HepG2 (cell line): ENCODE results near the gene BAZ1A. TPM values are rescaled to one million over a fixed set of nuclear protein-coding genes. Genes with fewer than 3 reads are reported as not detected.
A peak's percentile ranks its signal among the peaks of the same experiment; 100 is the strongest.

Experiments used
- ATAC-seq: fragments of 200-7000 bp; cut with Tn5 transposase; 3 replicates; pipeline ENCODE4 v1.9.1; 2020; ENCODE audit warnings: mild to moderate bottlenecking, moderate library complexity
- BruUV-seq: library from RNA; stranded (reverse); fragments of 400-500 nt; replicated peaks from 2 replicates; lab custom pipeline; 2021; lab: Mats Ljungman, UMichigan
- CTCF ChIA-PET: fragments of 300-600 bp; formaldehyde crosslinking; extraction: SDS; loops from one replicate; lab custom pipeline; 2021; ENCODE audit warnings: low total read pairs, inconsistent platforms, low intra/inter-chr PET ratio; lab: Yijun Ruan, JAX
- POLR2A ChIA-PET: fragments of 350-600 bp; sonication (Branson Sonifier 250); formaldehyde crosslinking; loops from one replicate; lab custom pipeline; 2020; ENCODE audit warnings: antibody characterized with exemption, inconsistent platforms; lab: Yijun Ruan, JAX
- DNase-seq: peaks from one replicate; pipeline ENCODE4 v3.0.0-alpha.2; 2015; ENCODE audit warnings: low spot score
- FAIRE-seq: peaks from 3 replicates; lab custom pipeline; 2011; peaks lifted over from hg19 to GRCh38; lab: Jason Lieb, UNC
- H2AFZ ChIP-seq: one replicate; pipeline ENCODE4 v1.6.1; 2011; ENCODE audit warnings: low read length, inconsistent platforms
- H3K27ac ChIP-seq: fragments of 300-600 bp; 3 replicates; pipeline ENCODE4 v1.8.0; 2011; ENCODE audit warnings: mixed run types, mild to moderate bottlenecking, mixed read lengths, low read length, inconsistent platforms; ENCODE audit not compliant: insufficient read depth; ENCODE audit errors: extremely low read length
- H3K27me3 ChIP-seq, 2 experiments: fragments of 200-600 bp in 1 of 2; 2 replicates in 1 of 2; 3 replicates in 1 of 2; pipeline versions ENCODE4 v1.6.0 to v1.8.0; 2011; ENCODE audit warnings: low read length in 2 of 2, mild to moderate bottlenecking in 2 of 2, moderate library complexity in 2 of 2, inconsistent platforms in 1 of 2; ENCODE audit not compliant: insufficient read depth in 2 of 2, control insufficient read depth in 1 of 2
- H3K36me3 ChIP-seq, 2 experiments: fragments of 200-600 bp in 1 of 2; replicated peaks in 1 of 2; 2 replicates in 1 of 2; 3 replicates in 1 of 2; pipeline versions ENCODE4 v1.5.1 to v1.8.0; 2011; ENCODE audit warnings: low read length in 2 of 2, inconsistent platforms in 1 of 2; ENCODE audit not compliant: insufficient read depth in 2 of 2, control insufficient read depth in 1 of 2
- H3K4me1 ChIP-seq: 2 replicates; pipeline ENCODE4 v1.5.1; 2012; ENCODE audit warnings: low read length, inconsistent platforms; ENCODE audit not compliant: insufficient read depth
- H3K4me2 ChIP-seq: 2 replicates; pipeline ENCODE4 v1.6.0; 2011; ENCODE audit warnings: low read depth, low read length, inconsistent platforms
- H3K4me3 ChIP-seq, 3 experiments: fragments of 200-600 bp in 1 of 3; sonication (generic), shearing (Covaris generic) in 1 of 3; replicated peaks in 1 of 3; 2 replicates each; pipeline ENCODE4 v1.5.1; 2011 to 2016; ENCODE audit warnings: low read length in 3 of 3, inconsistent platforms in 2 of 3, low read depth in 2 of 3, mild to moderate bottlenecking in 2 of 3, control low read depth in 1 of 3, mixed read lengths in 1 of 3; ENCODE audit not compliant: insufficient read depth in 1 of 3
- H3K79me2 ChIP-seq: one replicate; pipeline ENCODE4 v1.6.1; 2011; ENCODE audit warnings: low read length, inconsistent platforms; ENCODE audit not compliant: insufficient read depth
- H3K9ac ChIP-seq: 2 replicates; pipeline ENCODE4 v1.6.0; 2011; ENCODE audit warnings: mild to moderate bottlenecking, low read depth, low read length, inconsistent platforms; ENCODE audit not compliant: insufficient read depth
- H3K9me3 ChIP-seq: 2 replicates; pipeline ENCODE4 v1.5.1; 2012; ENCODE audit warnings: mild to moderate bottlenecking, low read length
- H4K20me1 ChIP-seq: 2 replicates; pipeline ENCODE4 v1.6.0; 2011; ENCODE audit warnings: inconsistent platforms, mild to moderate bottlenecking, low read length, moderate library complexity; ENCODE audit not compliant: insufficient read depth
- EEA1 ChIP-seq: sonication (generic); formaldehyde crosslinking; IDR thresholded peaks from 2 replicates; pipeline ENCODE4 v1.5.1; 2020; ENCODE audit warnings: mild to moderate bottlenecking, missing genetic modification reagents, borderline replicate concordance
- FOXK2 ChIP-seq: fragments of 450-650 bp; IDR thresholded peaks from 2 replicates; pipeline ENCODE4 v1.6.1; 2016
- MATR3 ChIP-seq: sonication (generic); formaldehyde crosslinking; IDR thresholded peaks from 2 replicates; pipeline ENCODE4 v1.4.0; 2020; ENCODE audit warnings: missing genetic modification reagents
- NONO ChIP-seq, 2 experiments: fragments of 450-650 bp in 1 of 2; sonication (generic) in 1 of 2; formaldehyde crosslinking in 1 of 2; IDR thresholded peaks in 1 of 2; conservative IDR thresholded peaks in 1 of 2; 2 replicates each; pipeline versions ENCODE4 v1.6.1 to v1.8.0; 2017 to 2022; ENCODE audit warnings: mild to moderate bottlenecking in 1 of 2, missing genetic modification reagents in 1 of 2, moderate library complexity in 1 of 2
- SRSF9 ChIP-seq: fragments of 200-400 bp; formaldehyde crosslinking; IDR thresholded peaks from 2 replicates; pipeline ENCODE4 v1.6.1; 2018; ENCODE audit warnings: borderline replicate concordance, mild to moderate bottlenecking, low read depth, low read length; ENCODE audit not compliant: insufficient read depth, poor library complexity, severe bottlenecking
- SUZ12 ChIP-seq: fragments of 150-350 bp; IDR thresholded peaks from 2 replicates; pipeline ENCODE4 v1.6.1; 2014; ENCODE audit warnings: low read depth, low read length
- THRA ChIP-seq: sonication (generic); formaldehyde crosslinking; IDR thresholded peaks from 2 replicates; pipeline ENCODE4 v1.4.0; 2020; ENCODE audit warnings: missing genetic modification reagents, borderline replicate concordance
- ZNF597 ChIP-seq: sonication (generic); formaldehyde crosslinking; IDR thresholded peaks from 2 replicates; pipeline ENCODE4 v1.5.0; 2020; ENCODE audit warnings: missing genetic modification reagents
- ZNF709 ChIP-seq: sonication (generic); formaldehyde crosslinking; IDR thresholded peaks from 2 replicates; pipeline ENCODE4 v1.5.0; 2020; ENCODE audit warnings: mild to moderate bottlenecking, missing genetic modification reagents
- WGBS: methylation state at CpG from one replicate; pipeline ENCODE4 v1.1.6; 2017; ENCODE audit warnings: low lambda C conversion rate; 5-methylcytosine and 5-hydroxymethylcytosine counted together
- in situ Hi-C: cut with HindIII; loops from 2 replicates; pipeline ENCODE4 v1.10.0; 2017; ENCODE audit warnings: low pct_unique_long_range_greater_than_20kb; ENCODE audit not compliant: extremely low pct_ligation_motif_present
- intact Hi-C: fragments of 100-400 bp; cut with micrococcal nuclease; formaldehyde crosslinking; loops from one replicate; pipeline ENCODE4 v1.10.0; 2022; ENCODE audit not compliant: unreplicated experiment
- polyA plus RNA-seq, 8 experiments: library from polyadenylated mRNA; depleted of rRNA in 3 of 8; stranded (reverse) in 7 of 8; unstranded in 1 of 8; fragments of >200 nt; fragmentation: Illumina TruSeq in 4 of 8; extraction: Trizol in 4 of 8; gene quantifications; 2 replicates each; pipeline versions ENCODE4 v1.2.1 to v1.2.3, GENCODE V29; 2011 to 2016; ENCODE audit warnings: low read depth in 4 of 8, missing spikeins in 1 of 8, mixed read lengths in 1 of 8; ENCODE audit not compliant: insufficient read depth in 1 of 8
- total RNA-seq, 5 experiments: library from RNA; depleted of rRNA; stranded (reverse); fragments of >200 nt; fragmentation: Illumina TruSeq; extraction: Trizol; gene quantifications; 2 replicates each; pipeline ENCODE4 v1.2.3, GENCODE V29; 2016; ENCODE audit warnings: low read depth in 1 of 5

Gene BAZ1A
- total and polyA plus RNA-seq, 2 of the 13 experiments (the other 11 are each of a cell fraction or from before 2014, with no cell fraction given), result 20.9 to 56.8 TPM

GRCh38 chr14:34875031-34875922 is at the start of gene BAZ1A (continued):
- TF ChIP-seq ZNF597, result no peak
- TF ChIP-seq ZNF709 (CRISPR knock-in tag), result 0 out of 2 replicates have a peak, but pooled peaks have one; percentile 22
- TF ChIP-seq NONO (IDR thresholded peaks at IDR 0.05), result no peak
- TF ChIP-seq NONO (CRISPR knock-in tag; conservative IDR thresholded peaks at IDR 0.05), result peak; percentile 24; the same call in 1 of the 2 replicates
- TF ChIP-seq MATR3, result no peak
- peak; percentile 89 for TF ChIP-seq THRA (CRISPR knock-in tag)

- intact Hi-C loops, result no loop called here
- DNase-seq (no peak), FAIRE-seq (no peak), ATAC-seq (peak; percentile 14; the same call in 2 of the 3 replicates)
- H3K4me3 ChIP-seq, result no peak overlapping the region
- ChIA-PET CTCF (no interaction called here), POLR2A (no interaction called here)
- no peak overlapping the region for H3K4me2 ChIP-seq
- no peak overlapping the region for H3K27ac ChIP-seq
- H3K9me3 ChIP-seq, result no peaks in the 10 kb centered on the region
- H3K36me3 ChIP-seq, result no peaks in the 10 kb centered on the region
- TF ChIP-seq EEA1 (no peak), SRSF9 (no peak), SUZ12 (no peak), FOXK2 (0 out of 2 replicates have a peak, but pooled peaks have one; percentile 21)
- TF ChIP-seq, all 625 proteins: peak for 1
- no peaks in the 10 kb centered on the region for H3K27me3 ChIP-seq
- H3K4me1 ChIP-seq, result no peaks in the 10 kb centered on the region
- H3K9ac ChIP-seq, result no peak overlapping the region
- BruUV-seq, result no TSS peak
- 66% methylated on average over 6 of the region's 6 CpGs for WGBS
- no peak overlapping the region for H2AFZ ChIP-seq
- in situ Hi-C loops, result no loop called here
- no peaks in the 10 kb centered on the region for H3K79me2 ChIP-seq
- no peaks in the 10 kb centered on the region for H4K20me1 ChIP-seq
These were observed 45.2 kb upstream of the BAZ1A start for GRCh38 chr14:34920339-34920738.
